C4-2B (cell line): ENCODE data around the gene ROS1.

Source experiments
- CTCF ChIP-seq: fragments of 450-650 bp; conservative IDR thresholded peaks from 2 replicates; pipeline ENCODE4 v1.5.1; 2017; ENCODE audit warnings: mild to moderate bottlenecking
- ZFX ChIP-seq: fragments of 450-650 bp; IDR thresholded peaks from 2 replicates; pipeline ENCODE4 v1.6.1; 2017

- TF ChIP-seq CTCF (no peak), ZFX (no peak)
These were observed 95.8 kb downstream of the ROS1 start for GRCh38 chr6:117329926-117330325.
